Measurements from ENCODE around the gene MCF2L2. TPM values are rescaled to one million over a fixed set of nuclear protein-coding genes. Genes with fewer than 3 reads are reported as not detected.

Gene MCF2L2
- total RNA-seq, 1 donor from 2014 or later, result 2.1 TPM

DNA sequence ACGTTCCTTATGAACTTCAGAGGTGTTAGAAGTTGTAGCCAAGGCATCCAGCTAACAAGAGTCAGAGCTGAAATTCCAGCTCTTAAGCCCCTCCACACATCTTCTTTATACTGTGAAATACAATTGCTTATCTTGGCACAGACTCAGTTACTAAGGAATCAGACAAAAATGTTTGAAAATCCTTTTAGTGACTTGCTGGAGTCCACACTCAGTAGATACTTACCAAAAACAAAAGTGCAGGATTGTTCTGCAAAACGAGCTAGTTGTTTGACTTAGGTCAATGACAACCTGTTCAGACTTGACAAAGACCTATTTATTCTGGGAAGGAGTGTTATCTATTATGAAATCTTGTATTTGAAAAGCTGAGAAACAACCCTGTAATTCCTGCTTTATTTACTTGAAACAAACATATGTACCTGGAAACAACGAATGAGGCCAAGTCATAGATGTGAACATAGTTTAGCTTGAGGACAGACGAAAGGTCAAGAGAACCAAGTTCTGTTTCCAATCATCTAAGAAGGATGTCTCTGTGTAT lies 136.9 kb downstream of the MCF2L2 start:
- peaks cover 6% of the 10 kb centered on the region for H3K9me3 Mint-ChIP-seq
- no peak overlapping the region for H3K27ac Mint-ChIP-seq (ENCODE audit: unreplicated experiment)
- H3K4me3 Mint-ChIP-seq, result no peak overlapping the region
- TF ChIP-seq, protein P1, sequence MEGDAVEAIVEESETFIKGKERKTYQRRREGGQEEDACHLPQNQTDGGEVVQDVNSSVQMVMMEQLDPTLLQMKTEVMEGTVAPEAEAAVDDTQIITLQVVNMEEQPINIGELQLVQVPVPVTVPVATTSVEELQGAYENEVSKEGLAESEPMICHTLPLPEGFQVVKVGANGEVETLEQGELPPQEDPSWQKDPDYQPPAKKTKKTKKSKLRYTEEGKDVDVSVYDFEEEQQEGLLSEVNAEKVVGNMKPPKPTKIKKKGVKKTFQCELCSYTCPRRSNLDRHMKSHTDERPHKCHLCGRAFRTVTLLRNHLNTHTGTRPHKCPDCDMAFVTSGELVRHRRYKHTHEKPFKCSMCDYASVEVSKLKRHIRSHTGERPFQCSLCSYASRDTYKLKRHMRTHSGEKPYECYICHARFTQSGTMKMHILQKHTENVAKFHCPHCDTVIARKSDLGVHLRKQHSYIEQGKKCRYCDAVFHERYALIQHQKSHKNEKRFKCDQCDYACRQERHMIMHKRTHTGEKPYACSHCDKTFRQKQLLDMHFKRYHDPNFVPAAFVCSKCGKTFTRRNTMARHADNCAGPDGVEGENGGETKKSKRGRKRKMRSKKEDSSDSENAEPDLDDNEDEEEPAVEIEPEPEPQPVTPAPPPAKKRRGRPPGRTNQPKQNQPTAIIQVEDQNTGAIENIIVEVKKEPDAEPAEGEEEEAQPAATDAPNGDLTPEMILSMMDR (conservative IDR thresholded peaks at IDR 0.05), result no peak
- DNase-seq (ENCODE audit: low read depth, low spot score), result no peak
- no peaks in the 10 kb centered on the region for H3K27me3 Mint-ChIP-seq (ENCODE audit: low read depth)
- peaks cover 6% of the 10 kb centered on the region for H3K36me3 Mint-ChIP-seq (ENCODE audit: low read depth)
- no peaks in the 10 kb centered on the region for H3K4me1 Mint-ChIP-seq

GRCh38 chr3:183290216-183290615 lies 138.2 kb downstream of the MCF2L2 start:
- H3K9me3 Mint-ChIP-seq, result no peaks in the 10 kb centered on the region
- H3K27ac Mint-ChIP-seq (ENCODE audit: unreplicated experiment), result no peak overlapping the region
- H3K36me3 Mint-ChIP-seq (ENCODE audit: low read depth), result no peaks in the 10 kb centered on the region
- no peaks in the 10 kb centered on the region for H3K4me1 Mint-ChIP-seq
- H3K4me3 Mint-ChIP-seq, result no peak overlapping the region
- DNase-seq (ENCODE audit: low read depth, low spot score), result no peak
- TF ChIP-seq, protein P1 (conservative IDR thresholded peaks at IDR 0.05), result no peak
- no peaks in the 10 kb centered on the region for H3K27me3 Mint-ChIP-seq (ENCODE audit: low read depth)

DNA sequence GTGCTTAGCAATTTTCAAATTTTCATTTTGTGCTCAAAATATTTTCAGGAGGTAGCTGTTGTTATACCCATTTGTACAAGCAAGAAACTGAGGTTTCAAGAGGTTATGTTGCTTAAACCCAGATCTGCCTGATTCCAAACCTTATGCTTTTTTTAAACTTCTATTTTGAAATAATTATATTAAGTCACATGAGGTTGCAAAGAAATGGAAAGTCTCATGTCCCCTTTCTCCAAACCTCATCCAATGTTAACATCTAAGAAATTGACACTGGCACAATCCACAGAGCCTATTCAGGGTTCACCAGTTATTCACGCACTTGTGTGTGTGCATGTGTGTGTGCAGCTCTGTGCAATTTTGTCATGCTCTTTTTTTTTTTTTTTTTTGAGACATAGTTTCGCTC lies 140.3 kb downstream of the MCF2L2 start:
- no peaks in the 10 kb centered on the region for H3K4me1 Mint-ChIP-seq
- TF ChIP-seq, protein P1 (conservative IDR thresholded peaks at IDR 0.05), result no peak

GRCh38 chr3:183287301-183287971 lies 141.0 kb downstream of the MCF2L2 start:
- no peaks in the 10 kb centered on the region for H3K9me3 Mint-ChIP-seq
- no peaks in the 10 kb centered on the region for H3K4me1 Mint-ChIP-seq
- H3K27me3 Mint-ChIP-seq (ENCODE audit: low read depth), result no peaks in the 10 kb centered on the region
- no peak overlapping the region for H3K4me3 Mint-ChIP-seq
- no peaks in the 10 kb centered on the region for H3K36me3 Mint-ChIP-seq (ENCODE audit: low read depth)
- no peak overlapping the region for H3K27ac Mint-ChIP-seq (ENCODE audit: unreplicated experiment)
- no peak for DNase-seq (ENCODE audit: low read depth, low spot score)
- TF ChIP-seq, protein P1 (conservative IDR thresholded peaks at IDR 0.05), result no peak

More for the DNA sequence above, 140.3 kb downstream of the MCF2L2 start:
- H3K4me3 Mint-ChIP-seq, result no peak overlapping the region
- no peaks in the 10 kb centered on the region for H3K9me3 Mint-ChIP-seq
- no peaks in the 10 kb centered on the region for H3K27me3 Mint-ChIP-seq (ENCODE audit: low read depth)
- no peak overlapping the region for H3K27ac Mint-ChIP-seq (ENCODE audit: unreplicated experiment)
- no peaks in the 10 kb centered on the region for H3K36me3 Mint-ChIP-seq (ENCODE audit: low read depth)
- DNase-seq (ENCODE audit: low read depth, low spot score), result no peak

DNA sequence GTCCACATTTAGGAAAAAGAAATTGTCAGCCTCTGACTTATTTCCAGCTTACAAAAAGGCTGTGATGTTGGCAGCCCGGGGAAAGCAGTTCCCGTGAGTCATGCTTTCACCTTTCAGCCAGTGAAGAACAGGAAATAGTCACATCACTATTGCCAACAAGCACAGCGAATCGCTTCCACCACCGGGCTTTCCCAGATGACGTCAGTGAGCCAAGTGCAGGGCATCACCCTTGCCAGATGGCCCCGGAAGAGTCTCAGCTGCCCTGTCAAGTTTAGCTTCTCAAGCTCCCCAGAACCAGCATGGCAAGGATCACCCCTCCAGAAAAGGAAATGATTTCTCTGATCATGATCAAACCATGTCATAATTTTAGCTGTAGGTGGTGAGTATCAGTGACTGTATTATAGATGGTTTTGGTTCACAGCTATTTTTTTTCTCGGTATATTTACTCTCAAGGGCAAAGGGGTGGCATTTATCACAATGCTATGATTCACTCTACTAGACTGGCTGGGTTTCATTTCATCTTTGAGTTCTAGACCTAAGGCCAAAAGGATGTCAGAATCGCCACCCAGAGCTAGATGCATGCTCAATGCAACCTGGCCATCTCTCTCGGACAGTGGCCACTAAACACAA lies 142.5 kb downstream of the MCF2L2 start:
- no peaks in the 10 kb centered on the region for H3K27me3 Mint-ChIP-seq (ENCODE audit: low read depth)
- no peak overlapping the region for H3K27ac Mint-ChIP-seq (ENCODE audit: unreplicated experiment)
- H3K4me1 Mint-ChIP-seq, result peaks cover 5% of the 10 kb centered on the region
- no peak for DNase-seq (ENCODE audit: low read depth, low spot score)
- no peaks in the 10 kb centered on the region for H3K36me3 Mint-ChIP-seq (ENCODE audit: low read depth)
- no peaks in the 10 kb centered on the region for H3K9me3 Mint-ChIP-seq
- TF ChIP-seq, protein P1 (conservative IDR thresholded peaks at IDR 0.05), result no peak
- no peak overlapping the region for H3K4me3 Mint-ChIP-seq
